GM23338 (cell line): Measurements from ENCODE around the gene RIC8B. TPM values are rescaled to one million over a fixed set of nuclear protein-coding genes. Genes with fewer than 3 reads are reported as not detected.

ENCODE experiments used
- ATAC-seq: fragments of 200-7000 bp; cut with Tn5 transposase; 3 replicates; pipeline ENCODE4 v1.9.1; 2020
- DNase-seq: peaks from one replicate; pipeline ENCODE4 v3.0.0-alpha.2; 2015; ENCODE audit warnings: low spot score
- H2AFZ ChIP-seq: fragments of 200-600 bp; sonication (generic); 2 replicates; pipeline ENCODE4 v1.8.0; 2016; ENCODE audit warnings: antibody characterized with exemption, mild to moderate bottlenecking, moderate library complexity
- H3F3A ChIP-seq: fragments of 200-600 bp; sonication (generic); replicated peaks from 2 replicates; pipeline ENCODE4 v1.8.0; 2017; ENCODE audit warnings: antibody characterized with exemption, mixed run types, low read depth
- H3K27ac ChIP-seq: fragments of 200-600 bp; sonication (generic); 2 replicates; pipeline ENCODE4 v1.6.1; 2016; ENCODE audit warnings: low read depth
- H3K27me3 ChIP-seq: fragments of 200-600 bp; sonication (generic); 2 replicates; pipeline ENCODE4 v1.8.0; 2016; ENCODE audit warnings: mild to moderate bottlenecking, mixed run types, moderate library complexity; ENCODE audit not compliant: insufficient read depth
- H3K36me3 ChIP-seq: fragments of 200-600 bp; sonication (generic); 2 replicates; pipeline ENCODE4 v1.8.0; 2016; ENCODE audit warnings: mild to moderate bottlenecking; ENCODE audit not compliant: insufficient read depth
- H3K4me1 ChIP-seq: fragments of 200-600 bp; sonication (generic); 2 replicates; pipeline ENCODE4 v1.8.0; 2016; ENCODE audit warnings: mild to moderate bottlenecking, moderate library complexity; ENCODE audit not compliant: insufficient read depth
- H3K4me2 ChIP-seq: fragments of 200-600 bp; sonication (generic); 2 replicates; pipeline ENCODE4 v1.7.1; 2017; ENCODE audit warnings: mixed run types
- H3K4me3 ChIP-seq: fragments of 200-600 bp; sonication (generic); 2 replicates; pipeline ENCODE4 v1.6.1; 2016; ENCODE audit warnings: mixed run types
- H3K79me2 ChIP-seq: fragments of 200-600 bp; sonication (generic); replicated peaks from 2 replicates; pipeline ENCODE4 v1.8.0; 2017; ENCODE audit warnings: mild to moderate bottlenecking; ENCODE audit not compliant: insufficient read depth
- H3K9me2 ChIP-seq: fragments of 200-600 bp; sonication (generic); 2 replicates; pipeline ENCODE4 v1.8.0; 2017; ENCODE audit not compliant: insufficient read depth
- H4K20me1 ChIP-seq: fragments of 200-600 bp; sonication (generic); replicated peaks from 2 replicates; pipeline ENCODE4 v1.8.0; 2017; ENCODE audit warnings: mild to moderate bottlenecking; ENCODE audit not compliant: insufficient read depth
- H3K27ac Mint-ChIP-seq: 2 replicates; pipeline ENCODE4 v1.8.0; 2020; ENCODE audit warnings: inconsistent platforms, mild to moderate bottlenecking, moderate library complexity, mixed read lengths
- H3K27me3 Mint-ChIP-seq: 3 replicates; pipeline ENCODE4 v1.8.0; 2022; ENCODE audit warnings: low read depth, mild to moderate bottlenecking, moderate library complexity, mixed read lengths, inconsistent platforms; ENCODE audit not compliant: insufficient read depth, poor library complexity
- H3K36me3 Mint-ChIP-seq: 3 replicates; pipeline ENCODE4 v1.8.0; 2021; ENCODE audit warnings: low read depth, mild to moderate bottlenecking, inconsistent platforms, moderate library complexity, mixed read lengths
- H3K4me1 Mint-ChIP-seq: 3 replicates; pipeline ENCODE4 v1.8.0; 2020; ENCODE audit warnings: mild to moderate bottlenecking, inconsistent platforms, mixed read lengths
- H3K4me3 Mint-ChIP-seq: 3 replicates; pipeline ENCODE4 v1.8.0; 2021; ENCODE audit warnings: moderate library complexity, mild to moderate bottlenecking, inconsistent platforms, mixed read lengths
- H3K9me3 Mint-ChIP-seq: 3 replicates; pipeline ENCODE4 v1.8.0; 2020; ENCODE audit warnings: moderate library complexity, mild to moderate bottlenecking, inconsistent platforms, mixed read lengths
- CREB1 ChIP-seq: fragments of 250-450 bp; sonication (Bioruptor Pico); IDR thresholded peaks from 2 replicates; pipeline ENCODE4 v1.5.0; 2020; ENCODE audit warnings: low read depth, mild to moderate bottlenecking, moderate library complexity
- CTCF ChIP-seq, 2 experiments: fragments of 200-600 bp in 1 of 2; sonication (generic) in 1 of 2; conservative IDR thresholded peaks; 2 replicates each; pipeline versions ENCODE4 v1.5.1 to v1.6.1; 2016 to 2017; ENCODE audit warnings: antibody characterized with exemption in 2 of 2, low read depth in 2 of 2, mild to moderate bottlenecking in 2 of 2, moderate library complexity in 1 of 2
- EZH2phosphoT487 ChIP-seq: fragments of 200-600 bp; sonication (generic); IDR thresholded peaks from one replicate; pipeline ENCODE4 v1.8.1; 2018; ENCODE audit warnings: antibody characterized with exemption; ENCODE audit not compliant: unreplicated experiment
- JUNB ChIP-seq: IDR thresholded peaks from one replicate; pipeline ENCODE4 v1.6.1; 2016; ENCODE audit warnings: antibody characterized with exemption; ENCODE audit not compliant: unreplicated experiment
- REST ChIP-seq: IDR thresholded peaks from one replicate; pipeline ENCODE4 v1.6.1; 2018; ENCODE audit warnings: antibody characterized with exemption; ENCODE audit not compliant: unreplicated experiment
- STAT1 ChIP-seq: IDR thresholded peaks from one replicate; pipeline ENCODE4 v1.6.1; 2016; ENCODE audit warnings: antibody characterized with exemption; ENCODE audit not compliant: unreplicated experiment
- ZNF331 ChIP-seq: fragments of 250-450 bp; sonication (Bioruptor Pico); IDR thresholded peaks from 2 replicates; pipeline ENCODE4 v1.5.0; 2020; ENCODE audit warnings: low read depth, mild to moderate bottlenecking, moderate library complexity
- ZNF462 ChIP-seq: fragments of 250-450 bp; sonication (Bioruptor Pico); IDR thresholded peaks from 2 replicates; pipeline ENCODE4 v1.5.0; 2020; ENCODE audit warnings: mild to moderate bottlenecking, moderate library complexity
- polyA plus RNA-seq: library from polyadenylated mRNA; unstranded; fragments of >200 nt; fragmentation: Nextera tagmentation; extraction: Ambion mirVana; gene quantifications from 2 replicates; pipeline ENCODE4 v1.2.1, GENCODE V29; 2016
- total RNA-seq: library from RNA; depleted of rRNA; stranded (reverse); fragments of >200 nt; shearing (Covaris generic); gene quantifications from 2 replicates; pipeline ENCODE4 v1.2.3, GENCODE V29; 2014
- TF ChIP-seq, protein P1 (sequence below): IDR thresholded peaks from 2 replicates; pipeline ENCODE4 v1.6.1; 2016; ENCODE audit warnings: antibody characterized with exemption

RIC8B gene
- total and polyA plus RNA-seq, 2 experiments from 2014 or later: 12.3 to 25.5 TPM

DNA sequence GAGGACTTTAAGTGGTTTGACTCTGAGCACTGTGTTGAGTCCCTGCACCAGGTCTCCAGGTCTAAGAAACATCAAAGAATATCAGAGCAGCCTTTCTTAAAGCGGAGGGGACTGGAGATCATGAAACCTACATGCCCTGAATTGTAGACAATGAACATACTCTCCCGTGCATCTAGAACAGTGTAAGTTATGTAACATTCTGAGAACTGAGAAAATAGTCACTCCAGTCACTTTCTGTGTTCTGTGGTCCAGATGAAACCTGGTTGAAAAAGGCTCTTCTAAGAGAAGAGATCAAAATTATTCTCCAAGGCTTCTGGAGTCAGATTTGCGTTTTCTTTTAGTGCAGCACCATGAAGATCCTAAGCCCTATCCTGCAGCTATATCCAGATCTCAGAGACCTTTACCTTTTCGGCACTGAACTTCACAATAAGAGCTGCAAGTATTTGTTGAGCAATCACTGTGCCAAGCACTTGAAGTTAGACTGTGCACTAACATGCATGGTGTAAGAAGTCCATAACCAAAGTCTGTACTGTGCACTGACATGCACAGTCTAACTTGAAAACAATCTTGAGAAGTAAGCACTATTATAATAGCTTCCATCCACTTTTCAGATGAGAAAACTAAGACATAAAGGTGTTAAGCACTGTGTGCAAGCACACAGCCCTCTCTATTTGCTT is 115.6 kb downstream of the RIC8B start:
- no peaks in the 10 kb centered on the region for H3K27me3 ChIP-seq
- no peak overlapping the region for H3K4me3 ChIP-seq
- no peak overlapping the region for H2AFZ ChIP-seq
- peaks cover 2% of the 10 kb centered on the region for H3K27me3 Mint-ChIP-seq
- H3K4me1 Mint-ChIP-seq: no peaks in the 10 kb centered on the region
- no peaks in the 10 kb centered on the region for H3F3A ChIP-seq
- no peaks in the 10 kb centered on the region for H3K4me1 ChIP-seq
- H3K36me3 Mint-ChIP-seq: peaks cover 1% of the 10 kb centered on the region; the same call in 1 of the 3 replicates
- H3K9me2 ChIP-seq: no peaks in the 10 kb centered on the region
- H3K27ac Mint-ChIP-seq: no peak overlapping the region
- ATAC-seq (no peak), DNase-seq (no peak)
- no peaks in the 10 kb centered on the region for H3K9me3 Mint-ChIP-seq
- no peak overlapping the region for H3K4me2 ChIP-seq
- peaks cover 3% of the 10 kb centered on the region; the same call in 1 of the 2 replicates for H4K20me1 ChIP-seq
- H3K79me2 ChIP-seq: no peaks in the 10 kb centered on the region
- H3K36me3 ChIP-seq: peaks cover 8% of the 10 kb centered on the region; the same call in 1 of the 2 replicates
- no peak overlapping the region for H3K27ac ChIP-seq
- H3K4me3 Mint-ChIP-seq: no peak overlapping the region
- TF ChIP-seq, protein P1, sequence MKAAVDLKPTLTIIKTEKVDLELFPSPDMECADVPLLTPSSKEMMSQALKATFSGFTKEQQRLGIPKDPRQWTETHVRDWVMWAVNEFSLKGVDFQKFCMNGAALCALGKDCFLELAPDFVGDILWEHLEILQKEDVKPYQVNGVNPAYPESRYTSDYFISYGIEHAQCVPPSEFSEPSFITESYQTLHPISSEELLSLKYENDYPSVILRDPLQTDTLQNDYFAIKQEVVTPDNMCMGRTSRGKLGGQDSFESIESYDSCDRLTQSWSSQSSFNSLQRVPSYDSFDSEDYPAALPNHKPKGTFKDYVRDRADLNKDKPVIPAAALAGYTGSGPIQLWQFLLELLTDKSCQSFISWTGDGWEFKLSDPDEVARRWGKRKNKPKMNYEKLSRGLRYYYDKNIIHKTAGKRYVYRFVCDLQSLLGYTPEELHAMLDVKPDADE: no peak
- TF ChIP-seq JUNB (no peak), STAT1 (no peak), CTCF (conservative IDR thresholded peaks at IDR 0.05; ENCODE audit: low read depth in 2 of 2) (no peak), ZNF462 (CRISPR knock-in tag) (no peak), ZNF331 (CRISPR knock-in tag) (no peak), CREB1 (CRISPR knock-in tag) (no peak), EZH2phosphoT487 (no peak), REST (no peak)
